BJ (cell line): ENCODE results near the gene HUNK. TPM values are rescaled to one million over a fixed set of nuclear protein-coding genes. Genes with fewer than 3 reads are reported as not detected.
"Not testable (repeated sequence)": the region's sequence is repeated elsewhere in the genome, so short reads cannot be mapped to it uniquely, and the experiment has no call there.

Experiments
- CTCF ChIA-PET: fragments of 350-600 bp; formaldehyde crosslinking; extraction: SDS; loops from one replicate; lab custom pipeline; 2021; ENCODE audit warnings: antibody characterized with exemption, inconsistent platforms; lab: Yijun Ruan, JAX
- POLR2A ChIA-PET: fragments of 300-600 bp; sonication (Branson Sonifier 250); formaldehyde crosslinking; extraction: SDS; loops from one replicate; lab custom pipeline; 2021; ENCODE audit warnings: antibody characterized with exemption; lab: Charles Lee
- DNase-seq: peaks from one replicate; pipeline ENCODE4 v3.0.0-alpha.2; 2011; ENCODE audit warnings: low read depth
- H3K27me3 ChIP-seq: 2 replicates; pipeline ENCODE4 v1.6.0; 2011; ENCODE audit warnings: low read length; ENCODE audit not compliant: control insufficient read depth, insufficient read depth
- H3K36me3 ChIP-seq: 2 replicates; pipeline ENCODE4 v1.5.1; 2011; ENCODE audit warnings: low read length; ENCODE audit not compliant: control insufficient read depth, insufficient read depth
- H3K4me3 ChIP-seq: 2 replicates; pipeline ENCODE4 v1.5.1; 2011; ENCODE audit warnings: low read depth, mild to moderate bottlenecking, control low read depth, low read length
- CTCF ChIP-seq: IDR thresholded peaks from 2 replicates; pipeline ENCODE4 v1.5.1; 2011; ENCODE audit warnings: low read depth, mild to moderate bottlenecking, control low read depth, inconsistent platforms, low read length, moderate library complexity; ENCODE audit not compliant: insufficient read depth
- polyA plus RNA-seq: library from polyadenylated mRNA; depleted of rRNA; stranded (reverse); fragments of >200 nt; gene quantifications from 2 replicates; pipeline ENCODE4 v1.2.3, GENCODE V29; 2011

HUNK gene
- polyA plus RNA-seq, 1 experiment: 0.70 TPM

DNA sequence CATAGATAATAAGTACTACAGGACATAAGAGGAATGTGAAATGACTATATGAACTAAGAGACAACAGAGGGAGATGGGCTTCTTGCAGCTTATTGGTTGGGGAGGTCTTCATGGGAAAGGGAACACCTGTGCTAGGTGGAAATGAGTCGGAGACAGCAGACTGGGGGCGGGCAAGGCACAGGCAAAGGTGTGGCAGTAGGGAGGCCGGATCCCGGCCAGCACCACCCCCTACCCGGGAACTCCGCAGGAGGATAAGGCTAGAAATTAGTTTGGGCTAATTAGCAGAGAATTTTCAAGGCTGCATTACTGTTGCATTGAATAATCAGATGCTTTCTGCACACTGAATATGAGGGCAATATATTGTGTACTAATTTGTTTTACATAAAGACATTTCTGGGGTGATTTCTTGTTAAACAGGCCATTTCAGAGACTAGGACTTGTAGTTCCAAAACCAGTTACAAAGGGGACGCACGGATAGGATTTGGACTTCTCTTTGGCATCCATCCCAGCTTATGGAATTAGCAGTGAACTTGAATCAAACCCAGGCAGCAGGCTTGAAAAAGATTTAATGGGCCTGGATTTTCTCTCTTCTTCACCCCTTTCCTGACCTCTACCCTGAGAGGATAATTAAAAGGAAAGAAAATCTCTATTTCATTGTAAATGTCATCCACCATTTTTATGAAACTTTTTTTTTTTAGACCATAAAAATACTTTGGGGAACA lies 2.2 kb upstream of the HUNK start:
- no peak for TF ChIP-seq CTCF
- no peak for DNase-seq
- no peaks in the 10 kb centered on the region for H3K36me3 ChIP-seq
- CTCF ChIA-PET: interaction anchor here (0.5 to 1.9 kb wide), 4 partner anchors 26 to 408 kb away, joined by 3 to 7 read pairs (median 4); partner anchors contain the start of gene MIS18A
- POLR2A ChIA-PET: no interaction called here
- peaks cover 19% of the 10 kb centered on the region for H3K27me3 ChIP-seq
- no peak overlapping the region for H3K4me3 ChIP-seq

- H3K36me3 ChIP-seq, H3K4me3 ChIP-seq, POLR2A ChIA-PET, DNase-seq: not testable (repeated sequence)
- H3K27me3 ChIP-seq: peaks cover 19% of the 10 kb centered on the region
- CTCF ChIA-PET: interaction anchor here (1.4 to 2.8 kb wide), 5 partner anchors 10 to 387 kb away, joined by 3 to 16 read pairs (median 6); no protein-coding TSS in a partner anchor
Measured at GRCh38 chr21:31871371-31871770, 1.4 kb upstream of the HUNK start.

- H3K36me3 ChIP-seq: no peaks in the 10 kb centered on the region
- POLR2A ChIA-PET: no interaction called here
- peaks cover 19% of the 10 kb centered on the region for H3K27me3 ChIP-seq
- DNase-seq: no peak
- CTCF ChIA-PET: interaction anchor here (1.4 to 2.8 kb wide), 6 partner anchors 10 to 386 kb away, joined by 3 to 16 read pairs (median 4); no protein-coding TSS in a partner anchor
- H3K4me3 ChIP-seq: peak overlapping the region; percentile 61
- TF ChIP-seq CTCF: no peak
Measured at GRCh38 chr21:31872072-31872451, 758 bp upstream of the HUNK start.

DNA sequence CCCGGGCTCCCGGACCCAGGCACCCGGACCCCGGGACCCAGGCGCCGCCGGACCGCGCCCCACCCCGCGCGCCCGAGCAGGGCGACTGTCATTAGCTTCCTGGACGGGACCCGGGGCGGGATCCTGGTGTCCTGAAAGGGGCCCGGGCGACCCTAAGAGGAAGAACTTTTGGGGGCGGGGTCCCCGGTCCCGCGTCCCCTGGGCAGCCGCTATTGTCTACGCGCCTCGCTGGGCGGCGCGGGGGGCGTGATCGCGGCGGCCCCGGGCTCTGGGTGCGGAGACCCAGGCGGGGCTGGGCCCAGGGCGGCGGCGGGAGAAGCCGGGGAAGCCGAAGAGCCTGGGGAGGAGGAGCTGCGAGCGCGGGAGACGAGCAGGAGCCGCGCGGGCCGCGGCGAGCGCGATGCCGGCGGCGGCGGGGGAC lies 465 bp downstream of the HUNK start:
- H3K27me3 ChIP-seq: peaks cover 19% of the 10 kb centered on the region
- CTCF ChIA-PET: interaction anchor here (0.9 to 2.9 kb wide), 15 partner anchors 11 to 385 kb away, joined by 3 to 16 read pairs (median 4); no protein-coding TSS in a partner anchor

DNA sequence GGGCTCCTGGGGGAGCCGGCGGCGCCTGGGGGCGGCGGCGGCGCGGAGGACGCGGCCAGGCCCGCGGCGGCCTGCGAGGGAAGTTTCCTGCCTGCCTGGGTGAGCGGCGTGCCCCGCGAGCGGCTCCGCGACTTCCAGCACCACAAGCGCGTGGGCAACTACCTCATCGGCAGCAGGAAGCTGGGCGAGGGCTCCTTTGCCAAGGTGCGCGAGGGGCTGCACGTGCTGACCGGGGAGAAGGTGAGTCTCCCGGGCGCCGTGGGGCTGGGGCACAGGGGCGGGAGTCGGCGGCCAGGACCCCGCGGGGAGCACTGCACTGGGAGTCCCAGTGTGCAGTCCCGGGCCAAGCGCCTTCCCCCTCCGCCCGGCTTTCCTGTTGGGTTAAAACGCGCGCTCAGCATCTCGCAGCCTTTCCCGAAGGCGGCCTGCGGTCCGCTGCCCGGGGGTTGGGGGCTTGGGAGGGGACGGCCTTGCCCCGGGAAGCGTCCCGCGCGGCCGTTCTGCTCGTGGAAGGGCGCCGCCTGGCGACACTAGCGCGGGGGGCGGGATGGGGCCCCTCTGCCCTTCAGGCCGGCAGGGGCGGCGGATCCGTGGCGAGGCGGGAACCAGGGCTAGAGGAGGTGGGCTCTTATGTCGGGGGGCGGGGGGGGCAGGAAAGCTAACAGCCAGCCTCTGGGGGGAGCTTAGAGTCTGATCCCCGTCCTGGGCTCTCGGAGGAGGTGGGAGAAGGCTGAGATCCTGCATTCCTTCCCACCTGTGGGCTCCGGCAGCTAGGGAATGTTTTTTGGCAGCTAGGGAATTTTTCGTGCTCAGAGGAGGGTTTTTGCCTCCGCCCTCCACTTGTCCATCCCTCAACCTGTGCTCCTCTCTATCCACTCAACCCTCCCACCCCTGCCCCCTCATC lies 1.1 kb downstream of the HUNK start:
- Histone ChIP-seq H3K4me3 (peak overlapping the region; percentile 61), H3K27me3 (peaks cover 19% of the 10 kb centered on the region), H3K36me3 (no peaks in the 10 kb centered on the region)
- DNase-seq: no peak
- ChIA-PET CTCF (interaction anchor here (0.6 to 2.9 kb wide), 27 partner anchors 8 to 395 kb away, joined by 3 to 16 read pairs (median 4); no protein-coding TSS in a partner anchor), POLR2A (no interaction called here)
- TF ChIP-seq CTCF: peak; percentile 62

More for the DNA sequence above, 465 bp downstream of the HUNK start:
- Histone ChIP-seq H3K4me3 (peak overlapping the region; percentile 61), H3K36me3 (no peaks in the 10 kb centered on the region)
- POLR2A ChIA-PET: no interaction called here
- DNase-seq: no peak
- no peak for TF ChIP-seq CTCF
